Measurements from ENCODE around the gene GLRA3. TPM values are rescaled to one million over a fixed set of nuclear protein-coding genes. Genes with fewer than 3 reads are reported as not detected.
"Not testable (repeated sequence)": the region's sequence is repeated elsewhere in the genome, so short reads cannot be mapped to it uniquely, and the experiment has no call there.

Gene GLRA3
- total RNA-seq, 2 donors from 2014 or later = not detected

GRCh38 chr4:174826660-174827059 lies 2.4 kb downstream of the GLRA3 start:
- DNase-seq (no peak), ATAC-seq (no peak)
- intact Hi-C loops (cut with DNase I, micrococcal nuclease) = no loop called here

- DNase-seq = no peak
- intact Hi-C loops (cut with DNase I, micrococcal nuclease) = no loop called here
- ATAC-seq = no peak
Observed at GRCh38 chr4:174815282-174815681, 13.8 kb downstream of the GLRA3 start.

GRCh38 chr4:174813292-174813691 lies 15.8 kb downstream of the GLRA3 start:
- ATAC-seq (no peak), DNase-seq (no peak)
- intact Hi-C loops (cut with DNase I, micrococcal nuclease) = no loop called here

- intact Hi-C loops (cut with DNase I, micrococcal nuclease) = no loop called here
- ATAC-seq (no peak), DNase-seq (no peak)
Observed at GRCh38 chr4:174810834-174811233, 18.2 kb downstream of the GLRA3 start.

- no peak for DNase-seq
- intact Hi-C loops (cut with DNase I, micrococcal nuclease) = no loop called here
- ATAC-seq = no peak
Observed at GRCh38 chr4:174808836-174809235, 20.2 kb downstream of the GLRA3 start.

GRCh38 chr4:174808119-174808518 lies 20.9 kb downstream of the GLRA3 start:
- no peak for ATAC-seq
- intact Hi-C loops (cut with DNase I, micrococcal nuclease) = no loop called here
- no peak for DNase-seq

- intact Hi-C loops (cut with DNase I, micrococcal nuclease) = no loop called here
- no peak for DNase-seq
- ATAC-seq = no peak
Observed at GRCh38 chr4:174805746-174806145, 23.3 kb downstream of the GLRA3 start.

- intact Hi-C loops (cut with DNase I, micrococcal nuclease) = no loop called here
- DNase-seq (no peak), ATAC-seq (no peak)
Observed at GRCh38 chr4:174794543-174795094, 34.4 kb downstream of the GLRA3 start.

- ATAC-seq = no peak
- intact Hi-C loops (cut with DNase I, micrococcal nuclease) = no loop called here
- DNase-seq = no peak
Observed at GRCh38 chr4:174789657-174790056, 39.4 kb downstream of the GLRA3 start.

- ATAC-seq = not testable (repeated sequence)
Observed at GRCh38 chr4:174778274-174778986, 50.6 kb downstream of the GLRA3 start.

GRCh38 chr4:174775366-174775765 lies 53.7 kb downstream of the GLRA3 start:
- intact Hi-C loops (cut with DNase I, micrococcal nuclease) = no loop called here
- DNase-seq (no peak), ATAC-seq (no peak)

More at GRCh38 chr4:174778274-174778986, 50.6 kb downstream of the GLRA3 start:
- intact Hi-C loops (cut with DNase I, micrococcal nuclease); DNase-seq: not testable (repeated sequence)

- DNase-seq (no peak), ATAC-seq (peak; percentile 42)
- intact Hi-C loops (cut with DNase I, micrococcal nuclease) = no loop called here
Observed at GRCh38 chr4:174764105-174764729, 64.8 kb downstream of the GLRA3 start.

GRCh38 chr4:174763454-174764104 lies 65.5 kb downstream of the GLRA3 start:
- ATAC-seq (no peak), DNase-seq (no peak)
- intact Hi-C loops (cut with DNase I, micrococcal nuclease) = no loop called here

GRCh38 chr4:174761451-174761850 lies 67.6 kb downstream of the GLRA3 start:
- intact Hi-C loops (cut with DNase I, micrococcal nuclease) = no loop called here
- no peak for ATAC-seq
- no peak for DNase-seq

- DNase-seq = no peak
- no peak for ATAC-seq
- intact Hi-C loops (cut with DNase I, micrococcal nuclease) = no loop called here
Observed at GRCh38 chr4:174757736-174758135, 71.3 kb downstream of the GLRA3 start.

- intact Hi-C loops (cut with DNase I, micrococcal nuclease) = no loop called here
- no peak for DNase-seq
- no peak for ATAC-seq
Observed at GRCh38 chr4:174753021-174753420, 76.0 kb downstream of the GLRA3 start.

GRCh38 chr4:174752026-174752425 lies 77.0 kb downstream of the GLRA3 start:
- DNase-seq (no peak), ATAC-seq (no peak)
- intact Hi-C loops (cut with DNase I, micrococcal nuclease) = no loop called here

- ATAC-seq (no peak), DNase-seq (no peak)
- intact Hi-C loops (cut with DNase I, micrococcal nuclease) = no loop called here
Observed at GRCh38 chr4:174749091-174749490, 80.0 kb downstream of the GLRA3 start.

- DNase-seq = no peak
- ATAC-seq = no peak
- intact Hi-C loops (cut with DNase I, micrococcal nuclease) = no loop called here
Observed at GRCh38 chr4:174746710-174747109, 82.3 kb downstream of the GLRA3 start.

GRCh38 chr4:174742561-174742960 lies 86.5 kb downstream of the GLRA3 start:
- no peak for ATAC-seq
- no peak for DNase-seq
- intact Hi-C loops (cut with DNase I, micrococcal nuclease) = no loop called here
